NOMO-1 treated with DMSO at 0.1 percent for 48 hours (cell line): Measurements from ENCODE around the gene PTPRCAP.
"Not testable (repeated sequence)": the region's sequence is repeated elsewhere in the genome, so short reads cannot be mapped to it uniquely, and the experiment has no call there.

Source experiments
- DNase-seq: peaks from one replicate; lab custom pipeline; 2025; ENCODE audit not compliant: unreplicated experiment; lab: John Stamatoyannopoulos, UW

PTPRCAP gene

GRCh38 chr11:67428052-67429001 is 9.2 kb downstream of the PTPRCAP start, which contains the start of gene RPS6KB2:
Gene RPS6KB2, plus strand, starts transcription at chr11:67428494. Its CDS starts 52 bp downstream, at chr11:67428546.
- DNase-seq = peak; percentile 93

GRCh38 chr11:67427364-67427859 is 10.1 kb downstream of the PTPRCAP start:
- not testable (repeated sequence) for DNase-seq

DNA sequence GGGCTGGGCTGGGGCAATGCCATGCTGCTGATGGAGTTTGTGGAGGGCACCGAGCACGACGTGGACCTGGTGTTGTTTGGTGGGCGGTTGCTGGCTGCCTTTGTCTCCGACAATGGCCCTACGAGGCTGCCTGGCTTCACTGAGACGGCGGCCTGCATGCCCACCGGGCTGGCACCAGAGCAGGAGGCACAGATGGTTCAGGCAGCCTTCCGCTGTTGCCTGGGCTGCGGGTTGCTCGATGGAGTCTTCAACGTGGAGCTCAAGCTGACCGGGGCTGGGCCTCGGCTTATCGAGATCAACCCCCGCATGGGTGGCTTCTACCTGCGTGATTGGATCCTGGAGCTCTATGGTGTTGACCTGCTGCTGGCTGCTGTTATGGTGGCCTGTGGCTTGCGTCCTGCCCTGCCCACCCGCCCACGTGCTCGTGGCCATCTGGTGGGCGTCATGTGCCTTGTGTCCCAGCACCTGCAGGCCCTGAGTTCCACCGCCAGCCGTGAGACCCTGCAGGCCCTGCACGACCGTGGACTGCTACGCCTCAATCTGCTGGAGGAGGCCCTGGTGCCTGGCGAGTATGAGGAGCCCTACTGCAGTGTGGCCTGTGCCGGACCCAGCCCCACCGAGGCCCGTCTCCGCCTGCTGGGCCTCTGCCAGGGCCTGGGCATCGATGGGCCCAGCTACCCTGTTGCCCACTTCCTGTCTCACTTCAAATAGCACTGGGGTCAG is 13.4 kb downstream of the PTPRCAP start:
- no peak for DNase-seq

DNA sequence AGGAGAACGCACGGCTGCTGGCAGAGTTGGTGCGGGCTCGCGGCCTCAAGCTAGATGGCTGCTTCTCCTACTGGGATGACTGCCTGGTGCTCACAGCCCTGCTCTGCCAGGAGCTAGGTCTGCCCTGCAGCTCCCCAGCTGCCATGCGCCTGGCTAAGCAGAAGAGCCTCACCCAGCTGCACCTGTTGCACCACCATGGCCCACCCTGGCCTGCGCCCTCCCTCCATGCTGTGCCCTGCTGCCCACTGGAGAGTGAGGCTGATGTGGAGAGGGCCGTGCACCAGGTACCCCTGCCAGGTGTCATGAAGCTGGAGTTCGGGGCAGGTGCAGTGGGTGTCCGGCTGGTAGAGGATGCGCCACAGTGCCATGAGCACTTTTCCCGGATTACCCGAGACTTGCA is 14.0 kb downstream of the PTPRCAP start:
- DNase-seq = no peak

- DNase-seq = no peak
Observed at GRCh38 chr11:67422891-67423290, 14.6 kb downstream of the PTPRCAP start.

- no peak for DNase-seq
Observed at GRCh38 chr11:67421430-67422031, 16.0 kb downstream of the PTPRCAP start.

DNA sequence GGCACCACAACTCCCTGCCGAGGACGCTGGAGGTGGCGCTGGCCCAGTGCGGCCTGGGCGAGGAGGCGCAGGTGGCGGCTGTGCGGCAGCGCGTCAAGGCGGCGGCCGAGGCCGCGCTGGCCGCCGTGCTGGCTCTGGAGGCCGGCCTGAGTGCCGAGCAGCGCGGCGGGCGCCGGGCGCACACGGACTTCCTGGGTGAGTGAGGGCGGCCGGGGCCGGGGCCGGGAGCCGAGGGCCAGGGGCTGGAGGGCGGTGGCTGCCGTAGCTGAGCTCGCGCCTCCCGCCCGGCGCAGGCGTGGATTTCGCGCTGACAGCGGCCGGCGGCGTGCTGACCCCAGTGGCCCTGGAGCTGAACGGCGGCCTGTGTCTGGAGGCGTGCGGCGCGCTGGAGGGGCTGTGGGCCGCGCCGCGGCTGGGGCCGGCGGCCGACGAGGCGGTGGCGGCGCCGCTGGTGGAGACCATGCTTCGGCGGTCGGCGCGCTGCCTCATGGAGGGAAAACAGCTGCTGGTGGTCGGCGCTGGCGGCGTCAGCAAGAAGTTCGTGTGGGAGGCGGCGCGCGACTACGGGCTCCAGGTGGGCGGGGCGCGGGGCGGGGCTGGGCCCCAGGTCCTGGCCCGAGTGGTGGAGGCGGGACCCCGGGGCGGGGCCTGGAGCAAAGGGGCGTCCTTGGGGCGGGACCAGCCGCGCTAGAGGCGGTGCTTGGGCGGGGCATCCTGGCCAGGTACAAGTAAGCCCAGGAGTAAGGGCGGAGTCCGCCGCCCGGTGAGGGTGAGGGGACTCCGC is 16.6 kb downstream of the PTPRCAP start:
- peak; percentile 81 for DNase-seq

GRCh38 chr11:67420147-67420645 is 17.3 kb downstream of the PTPRCAP start:
- no peak for DNase-seq

- DNase-seq = no peak
Observed at GRCh38 chr11:67419325-67420049, 18.0 kb downstream of the PTPRCAP start.

DNA sequence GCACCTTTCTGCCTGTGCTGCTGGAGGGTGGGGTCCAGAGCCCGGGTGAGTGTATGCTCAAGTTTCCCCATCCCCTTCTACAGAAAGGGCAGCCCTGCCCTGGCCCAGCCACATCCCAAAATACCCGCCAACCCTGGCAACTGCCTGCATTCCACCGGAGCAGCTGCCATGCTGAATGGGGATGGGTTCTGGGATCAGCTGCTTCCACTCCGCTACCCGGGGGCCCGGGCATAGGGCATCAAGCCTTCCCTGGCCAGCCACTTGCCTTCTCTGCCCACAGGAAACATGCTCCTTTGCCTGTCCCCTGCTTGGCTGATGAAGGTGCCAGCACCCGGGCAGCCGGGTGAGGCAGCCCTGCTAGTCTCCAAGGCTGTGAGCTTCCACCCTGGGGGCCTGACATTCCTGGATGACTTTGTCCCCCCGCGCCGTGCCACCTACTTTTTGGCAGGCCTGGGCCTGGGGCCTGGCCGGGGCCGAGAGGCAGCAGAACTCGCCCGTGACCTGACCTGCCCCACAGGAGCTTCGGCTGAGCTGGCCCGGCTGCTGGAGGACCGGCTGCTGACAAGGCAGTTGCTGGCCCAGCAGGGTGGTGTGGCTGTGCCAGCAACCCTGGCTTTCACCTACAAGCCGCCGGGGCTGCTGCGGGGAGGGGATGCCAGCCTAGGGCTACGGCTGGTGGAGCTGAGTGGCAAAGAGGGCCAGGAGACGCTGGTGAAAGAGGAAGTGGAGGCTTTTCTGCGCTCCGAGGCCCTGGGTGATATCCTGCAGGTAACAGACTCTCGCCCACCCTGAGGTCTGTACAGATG is 18.8 kb downstream of the PTPRCAP start:
- DNase-seq = peak; percentile 27

DNA sequence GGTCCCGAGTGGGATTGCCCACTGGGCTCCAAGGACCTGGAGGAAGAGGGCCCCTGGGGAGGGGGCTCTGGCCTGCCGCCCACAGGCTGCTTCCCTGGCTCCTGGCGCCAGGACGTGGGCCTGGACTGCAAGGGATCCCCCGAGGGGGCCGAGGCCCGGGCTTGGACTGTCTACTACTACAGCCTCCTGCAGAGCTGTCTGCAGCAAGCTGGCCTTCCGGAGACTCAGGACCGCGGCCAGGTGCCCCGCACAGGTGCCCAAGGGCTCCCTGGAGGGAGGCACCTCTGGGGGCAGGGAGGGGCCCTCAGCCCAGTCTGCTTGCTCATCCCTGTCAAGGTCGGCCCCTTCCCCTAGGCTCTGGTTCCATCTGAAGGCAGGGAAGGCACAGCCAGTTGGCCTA is 20.1 kb downstream of the PTPRCAP start:
- no peak for DNase-seq

DNA sequence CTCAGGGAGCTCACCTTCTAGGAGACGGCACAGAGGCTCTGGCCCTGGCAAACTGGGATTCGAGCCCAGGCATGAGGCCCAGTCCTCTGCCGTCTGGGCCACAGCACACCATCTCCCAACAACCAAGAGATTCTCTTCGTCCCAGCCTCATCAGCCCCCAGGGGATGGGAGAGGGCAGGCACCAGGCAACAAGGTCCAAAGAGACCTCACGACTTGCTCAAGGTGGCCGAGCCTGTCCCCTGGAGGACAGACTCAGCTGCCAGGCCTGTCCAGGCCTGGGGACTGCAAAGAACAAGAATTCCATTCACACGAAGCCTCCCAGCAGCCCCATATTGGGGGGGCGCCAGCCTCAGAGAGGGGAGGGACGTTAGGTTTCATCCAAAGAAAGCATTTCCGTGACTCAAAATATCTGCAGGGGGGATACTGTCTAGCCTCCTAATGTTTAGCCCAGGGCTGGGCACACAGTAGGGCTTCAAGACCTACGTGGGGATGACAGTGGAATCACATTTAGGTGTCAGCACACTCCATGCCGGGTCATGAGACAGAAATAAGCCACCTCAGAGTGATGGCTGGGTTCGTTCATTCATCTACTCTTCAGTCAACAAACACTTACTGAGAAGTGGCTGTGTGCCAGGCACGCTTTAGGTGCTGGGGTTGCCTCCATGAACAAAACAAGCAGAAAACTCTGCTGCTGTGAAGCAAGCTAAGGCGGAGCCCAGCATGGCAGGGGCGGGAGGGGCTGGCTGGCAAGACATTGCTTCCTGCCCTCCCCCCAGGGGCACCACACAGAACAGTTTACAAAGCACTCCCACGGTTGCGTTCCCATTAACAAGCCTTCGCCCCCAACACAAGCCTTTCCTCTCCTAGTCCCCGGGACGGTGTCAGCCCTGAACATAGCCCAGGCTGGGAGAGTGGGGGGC is 20.8 kb downstream of the PTPRCAP start:
- no peak for DNase-seq

DNA sequence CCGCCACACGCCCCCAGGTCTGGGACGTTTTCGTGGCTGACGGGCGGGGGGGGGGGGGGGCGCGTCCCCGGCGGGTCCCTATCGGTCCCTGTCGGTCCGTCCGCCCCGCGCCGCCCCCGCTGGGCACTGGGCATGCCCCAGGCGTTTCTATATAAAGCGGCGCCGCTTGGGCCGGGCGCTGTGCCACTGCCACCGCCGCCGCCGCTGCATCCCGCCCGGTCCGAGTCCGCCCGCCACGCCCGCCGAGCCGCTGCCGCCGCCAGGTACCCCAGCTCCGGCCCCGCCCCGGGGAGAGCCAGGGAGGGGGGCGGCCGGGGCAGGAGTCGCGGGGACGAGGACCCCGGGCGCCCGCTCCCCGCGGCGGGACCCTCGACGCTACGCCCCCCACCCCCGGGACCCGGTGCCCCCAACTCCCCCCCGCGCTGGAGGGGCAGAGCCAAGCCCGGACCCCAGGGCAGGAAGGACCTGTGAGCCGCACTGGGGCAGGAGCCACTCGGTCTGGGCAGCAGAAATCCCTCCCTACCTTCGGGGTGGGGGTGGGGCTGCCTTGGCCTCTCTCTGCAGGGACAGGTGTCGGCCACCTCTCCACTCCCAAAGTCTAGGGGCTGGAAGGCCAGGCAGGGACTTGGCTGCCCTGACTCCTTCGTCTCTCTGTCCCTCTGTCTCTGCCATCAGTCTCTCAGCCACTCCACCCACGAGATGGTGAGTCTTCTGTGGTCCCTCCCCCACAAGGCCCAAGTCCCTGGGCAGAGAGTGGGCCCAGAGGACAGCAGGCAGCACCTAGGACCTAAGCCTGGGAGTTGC is 21.8 kb downstream of the PTPRCAP start, which contains the start of gene CARNS1:
Gene CARNS1, plus strand, starts transcription at position 178 of the 804 bp plus-strand sequence. Its CDS starts 522 bp downstream, at position 700.
- DNase-seq = no peak

- DNase-seq = no peak
Observed at GRCh38 chr11:67413266-67413849, 24.1 kb downstream of the PTPRCAP start.

DNA sequence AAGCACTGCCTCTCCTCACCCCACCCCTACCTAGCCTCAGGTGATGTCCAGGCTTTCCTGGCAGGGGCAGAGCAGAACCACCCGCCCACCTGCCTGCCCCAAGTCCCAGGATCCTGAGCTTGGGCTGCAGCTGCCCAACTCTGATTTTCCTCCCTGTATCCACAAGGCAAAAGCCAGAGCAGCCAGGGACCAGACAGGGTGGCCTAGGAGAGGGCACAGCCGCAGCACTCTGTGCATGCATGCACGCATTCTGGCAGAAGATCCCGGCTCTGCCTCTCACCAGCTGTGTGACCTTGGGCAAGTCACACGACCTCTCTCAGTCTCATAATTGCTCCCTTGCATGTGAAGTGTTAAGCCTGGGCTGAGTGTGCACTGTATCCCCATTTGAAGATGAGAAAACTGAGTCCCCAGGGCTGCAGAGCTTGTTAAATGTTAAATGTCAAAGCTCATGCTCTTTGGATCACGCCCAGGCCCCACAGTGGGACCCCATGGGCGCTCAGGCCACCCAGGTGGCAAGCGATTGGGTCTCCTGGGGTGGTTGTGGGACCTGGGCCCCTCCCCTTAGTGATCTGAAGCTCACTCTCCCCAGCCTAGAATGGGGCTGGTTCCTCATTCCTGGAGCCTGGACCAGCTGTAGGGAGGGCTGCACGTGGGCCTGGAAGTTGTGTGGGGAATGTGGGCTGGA is 24.8 kb downstream of the PTPRCAP start:
- no peak for DNase-seq

GRCh38 chr11:67411785-67412152 is 25.7 kb downstream of the PTPRCAP start:
- no peak for DNase-seq
